Brain microvascular endothelial cell (primary cell): Measurements from ENCODE around the gene GAL.

Experiments used
- DNase-seq: peaks from one replicate; pipeline ENCODE4 v3.0.0-alpha.2; 2020
- H3K27ac ChIP-seq: fragments of 250-450 bp; sonication (Bioruptor Pico); 2 replicates; pipeline ENCODE4 v1.5.1; 2020; ENCODE audit warnings: mild to moderate bottlenecking, moderate library complexity
- H3K27me3 ChIP-seq: fragments of 250-450 bp; sonication (Bioruptor Pico); replicated peaks from 2 replicates; pipeline ENCODE4 v1.5.1; 2020; ENCODE audit warnings: mild to moderate bottlenecking
- H3K36me3 ChIP-seq: fragments of 250-450 bp; sonication (Bioruptor Pico); replicated peaks from 2 replicates; pipeline ENCODE4 v1.5.1; 2020; ENCODE audit warnings: mild to moderate bottlenecking
- H3K4me3 ChIP-seq: 2 replicates; pipeline ENCODE4 v1.5.1; 2011; ENCODE audit warnings: low read depth, mild to moderate bottlenecking, control low read depth, low read length, moderate library complexity
- in situ Hi-C: cut with HindIII; loops from 2 replicates; pipeline ENCODE4 v1.10.0; 2017; ENCODE audit warnings: low sequenced_read_pairs, low pct_ligation_motif_present
- TF ChIP-seq, protein P1 (sequence below): IDR thresholded peaks from 2 replicates; pipeline ENCODE4 v1.5.1; 2011; ENCODE audit warnings: low read depth, mild to moderate bottlenecking, moderate library complexity, low read length, control low read depth, inconsistent platforms; ENCODE audit errors: missing control alignments

Gene GAL

DNA sequence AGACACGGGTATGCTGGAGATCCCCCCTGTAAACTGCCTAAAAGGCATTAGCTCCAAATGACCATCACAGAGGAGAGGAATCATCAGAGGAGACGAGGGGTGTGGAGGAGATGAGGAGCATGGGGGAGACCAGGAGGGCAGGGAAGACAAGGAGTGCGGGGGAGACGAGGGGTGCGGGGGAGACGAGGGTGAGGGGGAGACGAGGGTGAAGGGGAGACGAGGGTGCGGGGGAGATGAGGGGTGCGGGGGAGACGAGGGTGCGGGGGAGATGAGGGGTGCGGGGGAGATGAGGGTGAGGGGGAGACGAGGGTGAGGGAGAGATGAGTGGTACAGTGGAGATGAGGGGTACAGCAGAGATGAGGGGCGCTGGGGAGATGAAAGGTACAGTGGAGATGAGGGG, 17.5 kb upstream of the GAL start:
- no peak for DNase-seq
- Histone ChIP-seq H3K36me3 (no peaks in the 10 kb centered on the region), H3K27me3 (peaks cover 32% of the 10 kb centered on the region), H3K4me3 (no peak overlapping the region), H3K27ac (no peak overlapping the region)
- in situ Hi-C loops = no loop called here
- TF ChIP-seq, protein P1, sequence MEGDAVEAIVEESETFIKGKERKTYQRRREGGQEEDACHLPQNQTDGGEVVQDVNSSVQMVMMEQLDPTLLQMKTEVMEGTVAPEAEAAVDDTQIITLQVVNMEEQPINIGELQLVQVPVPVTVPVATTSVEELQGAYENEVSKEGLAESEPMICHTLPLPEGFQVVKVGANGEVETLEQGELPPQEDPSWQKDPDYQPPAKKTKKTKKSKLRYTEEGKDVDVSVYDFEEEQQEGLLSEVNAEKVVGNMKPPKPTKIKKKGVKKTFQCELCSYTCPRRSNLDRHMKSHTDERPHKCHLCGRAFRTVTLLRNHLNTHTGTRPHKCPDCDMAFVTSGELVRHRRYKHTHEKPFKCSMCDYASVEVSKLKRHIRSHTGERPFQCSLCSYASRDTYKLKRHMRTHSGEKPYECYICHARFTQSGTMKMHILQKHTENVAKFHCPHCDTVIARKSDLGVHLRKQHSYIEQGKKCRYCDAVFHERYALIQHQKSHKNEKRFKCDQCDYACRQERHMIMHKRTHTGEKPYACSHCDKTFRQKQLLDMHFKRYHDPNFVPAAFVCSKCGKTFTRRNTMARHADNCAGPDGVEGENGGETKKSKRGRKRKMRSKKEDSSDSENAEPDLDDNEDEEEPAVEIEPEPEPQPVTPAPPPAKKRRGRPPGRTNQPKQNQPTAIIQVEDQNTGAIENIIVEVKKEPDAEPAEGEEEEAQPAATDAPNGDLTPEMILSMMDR = no peak

DNA sequence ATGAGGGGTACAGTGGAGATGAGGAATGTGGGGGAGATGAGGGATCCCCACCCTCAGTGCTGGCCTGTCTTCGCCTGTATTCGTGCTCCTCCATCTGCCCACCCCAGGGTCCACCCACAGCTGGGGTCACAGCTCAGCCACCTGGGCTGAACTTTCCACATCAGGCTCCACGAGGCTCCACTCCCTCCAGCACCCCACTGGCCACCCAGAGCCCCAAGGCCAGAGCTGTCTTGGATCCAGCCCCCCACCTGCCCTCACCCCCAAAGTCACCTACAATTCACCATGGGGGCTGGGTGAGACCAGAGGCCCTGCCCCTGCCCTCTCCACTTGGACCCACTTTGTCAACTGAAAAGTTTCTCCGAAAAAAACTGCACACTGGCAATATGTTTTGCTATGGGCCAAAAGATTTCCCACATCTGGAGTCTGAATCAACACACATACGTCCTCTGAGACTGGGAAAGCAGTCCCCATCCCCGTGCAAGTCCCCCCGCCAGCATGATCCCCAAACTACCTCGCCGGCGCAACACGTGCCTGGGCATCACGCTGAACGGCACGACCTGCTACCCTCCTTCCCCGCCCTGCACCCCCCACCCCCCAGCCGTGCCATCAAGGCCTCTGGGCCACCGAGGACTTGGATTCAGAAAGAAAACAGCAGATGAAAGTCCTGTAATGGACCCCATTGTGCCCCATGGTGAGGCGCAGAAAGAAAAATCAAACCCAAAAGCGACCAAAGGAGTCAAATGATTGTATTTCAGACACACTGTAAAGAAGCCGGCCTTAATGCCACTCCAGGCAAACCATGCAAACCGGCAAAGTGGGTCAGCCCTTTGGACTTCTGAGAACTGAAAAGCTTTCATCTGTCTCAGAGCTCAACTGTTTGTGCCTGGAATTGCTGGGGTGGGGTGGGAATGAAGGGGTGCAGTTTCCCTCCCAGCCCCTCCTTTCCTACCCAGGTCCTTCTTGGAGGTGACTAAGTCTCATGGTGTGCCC, 16.5 kb upstream of the GAL start:
- in situ Hi-C loops = no loop called here
- TF ChIP-seq, protein P1 = no peak
- Histone ChIP-seq H3K27ac (no peak overlapping the region), H3K36me3 (no peaks in the 10 kb centered on the region), H3K4me3 (no peak overlapping the region), H3K27me3 (peaks cover 24% of the 10 kb centered on the region)
- DNase-seq = no peak

DNA sequence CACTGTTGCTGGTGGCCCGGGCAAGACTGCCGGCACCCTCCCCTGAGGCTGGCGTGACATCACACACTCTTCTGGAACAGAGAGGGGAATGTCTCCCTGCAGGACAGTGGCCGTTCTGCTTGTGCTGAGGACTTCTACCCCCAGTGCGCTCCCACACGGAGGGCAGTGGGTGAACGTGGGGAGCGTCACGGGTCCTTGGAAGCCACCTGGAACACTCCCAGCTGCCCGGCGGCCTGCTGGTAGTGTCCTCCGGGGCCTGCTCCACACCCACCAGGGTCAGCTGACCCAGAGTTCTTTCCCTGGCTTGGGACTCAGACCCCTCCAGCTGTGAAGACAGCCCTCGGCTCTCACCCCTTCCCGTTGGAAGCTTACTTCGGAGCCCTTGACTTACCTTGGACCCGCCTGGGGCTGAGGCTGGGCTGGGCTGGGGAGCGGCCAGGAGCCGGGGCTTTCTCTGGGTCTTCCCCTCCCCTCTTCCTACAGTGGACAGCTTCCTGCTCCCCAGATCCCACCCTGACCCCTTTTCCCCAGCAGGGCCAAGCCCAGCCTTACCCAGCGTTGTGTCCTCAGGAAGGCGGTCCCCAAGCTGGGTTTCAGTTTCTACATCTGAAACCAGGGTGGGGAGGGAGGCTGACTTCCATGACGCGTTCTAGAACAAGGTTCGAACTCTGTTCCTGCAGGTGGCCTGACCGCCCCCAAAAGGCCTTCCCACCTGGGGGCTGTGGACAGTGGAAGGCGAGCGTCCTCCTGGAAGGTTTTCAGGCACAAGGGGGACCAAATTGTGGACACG, 14.8 kb upstream of the GAL start:
- Histone ChIP-seq H3K27me3 (peaks cover 17% of the 10 kb centered on the region), H3K36me3 (no peaks in the 10 kb centered on the region), H3K27ac (no peak overlapping the region), H3K4me3 (no peak overlapping the region)
- in situ Hi-C loops = no loop called here
- no peak for DNase-seq
- TF ChIP-seq, protein P1 = no peak

DNA sequence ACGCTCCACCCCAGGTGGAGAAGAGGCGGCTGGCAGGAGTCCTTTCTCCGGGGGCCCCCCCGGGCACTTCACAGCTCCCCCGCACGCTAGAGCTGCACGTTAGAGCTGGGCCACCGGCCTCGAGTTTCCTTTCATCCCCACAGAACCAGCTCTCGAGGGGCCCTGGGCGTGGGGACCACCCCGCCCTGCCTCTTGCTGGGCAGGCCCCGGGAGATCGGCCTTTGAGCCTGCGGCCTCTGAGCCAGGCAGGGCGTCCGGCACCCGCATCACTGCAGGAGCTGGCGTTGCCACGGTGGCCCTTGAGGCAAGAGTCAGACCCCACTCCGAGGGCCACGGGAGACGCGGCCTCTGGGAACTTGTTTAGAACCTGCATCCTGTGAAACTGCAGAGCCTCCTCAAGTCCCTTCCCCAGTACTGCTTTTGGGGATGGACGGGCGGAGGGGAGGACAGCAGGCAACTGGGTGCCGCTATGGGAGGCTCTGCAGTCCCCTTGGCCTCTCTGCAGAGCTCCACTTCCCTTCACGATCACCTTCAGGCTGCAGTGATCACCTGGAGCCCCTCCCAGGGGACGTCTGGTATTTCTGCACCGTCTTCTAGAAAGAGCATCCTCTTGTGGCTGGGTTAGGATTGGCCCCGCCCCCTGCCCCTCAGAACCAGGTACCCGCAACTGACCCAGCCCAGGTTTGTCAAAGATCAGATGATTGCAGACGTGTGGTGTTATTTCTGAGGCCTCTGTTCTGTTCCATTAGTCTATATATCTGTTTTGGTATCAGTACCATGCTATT, 13.9 kb upstream of the GAL start:
- in situ Hi-C loops = no loop called here
- TF ChIP-seq, protein P1 = no peak

DNA sequence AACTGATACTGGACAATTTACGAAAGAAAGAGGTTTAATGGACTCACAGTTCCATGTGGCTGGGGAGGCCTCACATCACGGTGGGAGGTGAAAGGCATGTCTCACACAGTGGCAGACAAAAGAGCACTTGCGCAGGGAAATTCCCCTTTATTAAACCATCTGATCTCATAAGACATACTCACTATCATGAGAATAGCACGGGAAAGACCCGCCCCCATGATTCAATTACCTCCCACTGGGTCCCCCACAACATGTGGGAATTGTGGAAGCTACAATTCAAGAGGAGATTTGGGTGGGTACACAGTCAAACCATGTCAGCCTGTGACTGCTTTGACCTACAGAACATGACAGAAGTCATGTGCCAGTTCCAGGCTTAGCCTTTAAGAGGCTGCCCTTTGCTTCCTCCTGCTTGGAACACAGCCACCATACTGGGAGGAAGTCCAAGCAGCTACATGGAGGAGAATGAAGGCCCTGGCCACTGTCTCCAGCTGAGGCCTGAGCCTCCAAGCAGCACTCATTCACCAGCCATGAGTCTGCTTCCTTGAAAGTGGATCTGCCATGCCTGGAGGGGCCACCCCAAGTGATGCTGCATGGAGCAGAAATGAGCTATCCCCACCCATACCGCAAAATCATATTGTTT, 10.9 kb upstream of the GAL start:
- DNase-seq = no peak
- Histone ChIP-seq H3K4me3 (no peak overlapping the region), H3K27ac (no peak overlapping the region), H3K36me3 (no peaks in the 10 kb centered on the region), H3K27me3 (no peaks in the 10 kb centered on the region)
- TF ChIP-seq, protein P1 = no peak
- in situ Hi-C loops = no loop called here

More for the DNA sequence above, 13.9 kb upstream of the GAL start:
- Histone ChIP-seq H3K36me3 (no peaks in the 10 kb centered on the region), H3K27me3 (peaks cover 9% of the 10 kb centered on the region), H3K4me3 (no peak overlapping the region), H3K27ac (no peak overlapping the region)
- DNase-seq = no peak
